Measurements from ENCODE around the gene AKT2. TPM values are rescaled to one million over a fixed set of nuclear protein-coding genes. Genes with fewer than 3 reads are reported as not detected.

The AKT2 gene
- total RNA-seq, 1 donor from 2014 or later, result 136 TPM

- intact Hi-C loops (cut with micrococcal nuclease), result no loop called here
These were observed 29.5 kb downstream of the AKT2 start for GRCh38 chr19:40255619-40256166.

- intact Hi-C loops (cut with micrococcal nuclease), result no loop called here
These were observed 30.3 kb downstream of the AKT2 start for GRCh38 chr19:40254714-40255418.

DNA sequence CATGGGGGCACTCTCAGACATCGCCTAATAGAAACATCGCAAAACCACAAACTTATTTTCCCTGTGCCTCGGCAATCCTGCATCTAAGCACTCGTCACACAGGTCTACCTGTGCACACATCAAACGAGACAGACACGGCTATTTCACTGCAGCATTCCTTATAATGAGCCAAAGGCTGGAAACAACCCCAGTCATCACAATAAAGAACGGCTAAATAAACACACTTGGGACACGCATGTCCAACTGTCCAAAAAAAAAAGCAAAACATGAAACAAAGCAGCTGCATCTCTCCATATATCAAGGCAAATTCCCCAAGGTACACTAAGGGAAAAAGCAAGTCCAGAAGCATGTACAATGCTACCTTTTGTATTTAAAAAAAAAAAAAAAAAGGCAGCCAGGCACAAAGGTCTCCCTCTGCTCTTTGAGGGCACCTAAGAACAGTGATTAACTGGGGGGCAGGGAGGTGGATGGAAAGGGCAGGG lies 31.5 kb downstream of the AKT2 start:
- intact Hi-C loops (cut with micrococcal nuclease), result no loop called here

DNA sequence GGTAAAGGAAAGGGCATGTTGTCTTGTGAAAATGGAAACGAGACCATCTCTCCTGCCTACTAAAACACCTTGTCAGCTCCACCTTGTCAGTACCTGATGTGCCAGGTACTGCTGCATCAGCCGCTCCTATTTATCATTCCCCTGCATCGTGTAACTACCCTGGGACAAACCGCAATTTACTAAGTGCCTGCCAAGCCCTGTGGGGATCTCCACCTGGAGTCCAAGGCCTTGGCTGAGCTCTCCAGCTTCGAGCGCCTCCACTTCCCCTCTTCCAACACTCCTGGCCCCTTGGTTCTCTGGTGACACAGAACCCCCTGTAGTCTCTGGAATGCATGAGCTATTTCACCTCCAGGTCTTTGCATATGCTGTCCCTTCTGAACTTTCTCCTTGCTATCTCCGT lies 32.8 kb downstream of the AKT2 start:
- intact Hi-C loops (cut with micrococcal nuclease), result no loop called here

GRCh38 chr19:40251991-40252390 lies 33.2 kb downstream of the AKT2 start:
- intact Hi-C loops (cut with micrococcal nuclease), result no loop called here

- intact Hi-C loops (cut with micrococcal nuclease), result no loop called here
These were observed 33.9 kb downstream of the AKT2 start for GRCh38 chr19:40251244-40251643.

GRCh38 chr19:40249781-40250180 lies 35.4 kb downstream of the AKT2 start:
- intact Hi-C loops (cut with micrococcal nuclease), result no loop called here

DNA sequence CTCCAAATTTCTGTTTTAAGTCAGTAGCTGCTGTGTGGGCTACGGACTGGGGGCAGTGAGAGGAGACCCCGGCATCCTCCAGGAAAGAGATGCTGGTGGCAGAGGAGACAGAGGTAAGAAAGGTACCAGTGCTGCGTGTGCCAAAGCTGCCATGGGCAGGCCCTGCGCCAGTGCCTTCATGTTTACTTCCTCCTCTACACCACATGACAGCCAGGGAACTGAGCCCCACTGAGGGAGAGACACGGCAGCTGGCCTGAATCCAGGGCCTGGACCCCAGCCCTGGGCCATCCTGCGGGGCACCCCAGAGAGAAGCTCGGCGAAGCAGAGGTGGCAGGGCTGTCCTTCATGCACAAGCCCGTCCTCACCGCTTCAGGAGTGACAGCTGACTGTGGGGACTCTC lies 35.9 kb downstream of the AKT2 start:
- intact Hi-C loops (cut with micrococcal nuclease), result no loop called here

DNA sequence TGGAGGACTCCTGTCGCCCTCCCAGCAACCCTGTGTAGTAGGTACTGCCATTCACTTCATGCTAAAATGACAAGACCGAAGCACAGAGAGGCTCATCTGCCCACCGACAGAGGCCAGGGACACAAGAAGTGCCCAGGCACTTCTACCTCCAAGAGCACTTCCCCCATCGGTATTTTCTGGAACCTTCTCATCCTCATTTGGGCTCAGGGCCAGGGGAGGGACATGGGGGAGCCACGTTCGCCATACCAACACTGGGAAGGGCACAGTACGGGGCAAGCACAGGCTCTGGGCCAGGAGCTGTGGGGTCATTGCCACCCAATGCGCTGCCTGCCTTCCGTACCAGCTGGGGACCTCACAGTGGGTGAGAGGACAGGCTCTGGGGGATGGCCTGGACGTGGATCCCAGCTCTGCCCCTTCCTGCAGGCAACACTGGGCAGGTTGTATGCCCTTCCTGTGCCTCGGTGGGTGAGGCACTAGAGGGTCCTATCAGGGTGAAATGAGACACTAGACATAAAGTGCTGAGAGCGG lies 37.3 kb downstream of the AKT2 start:
- intact Hi-C loops (cut with micrococcal nuclease), result no loop called here

DNA sequence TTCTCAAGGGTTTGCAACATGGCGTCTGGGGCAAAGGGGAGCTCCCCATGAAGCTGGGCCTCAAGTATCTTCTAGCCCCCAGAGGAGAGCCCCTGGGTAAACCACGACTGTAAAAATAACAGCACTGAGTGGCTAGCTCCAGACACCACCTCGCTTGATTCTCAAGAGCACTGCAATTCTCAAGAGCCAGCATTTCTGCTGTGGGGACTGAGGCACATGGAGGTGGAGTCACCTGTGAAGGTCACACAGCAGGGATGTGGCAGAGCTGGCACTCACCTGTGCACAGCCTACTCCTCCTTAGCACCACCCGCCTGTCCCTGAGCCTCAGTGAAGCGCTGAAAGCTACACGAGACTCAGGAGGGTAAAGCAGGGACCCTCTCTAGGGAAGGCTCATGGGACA lies 38.0 kb downstream of the AKT2 start:
- intact Hi-C loops (cut with micrococcal nuclease), result no loop called here

GRCh38 chr19:40246292-40247073 lies 38.7 kb downstream of the AKT2 start:
- intact Hi-C loops (cut with micrococcal nuclease), result no loop called here

GRCh38 chr19:40245506-40246128 lies 39.5 kb downstream of the AKT2 start:
- intact Hi-C loops (cut with micrococcal nuclease), result no loop called here

DNA sequence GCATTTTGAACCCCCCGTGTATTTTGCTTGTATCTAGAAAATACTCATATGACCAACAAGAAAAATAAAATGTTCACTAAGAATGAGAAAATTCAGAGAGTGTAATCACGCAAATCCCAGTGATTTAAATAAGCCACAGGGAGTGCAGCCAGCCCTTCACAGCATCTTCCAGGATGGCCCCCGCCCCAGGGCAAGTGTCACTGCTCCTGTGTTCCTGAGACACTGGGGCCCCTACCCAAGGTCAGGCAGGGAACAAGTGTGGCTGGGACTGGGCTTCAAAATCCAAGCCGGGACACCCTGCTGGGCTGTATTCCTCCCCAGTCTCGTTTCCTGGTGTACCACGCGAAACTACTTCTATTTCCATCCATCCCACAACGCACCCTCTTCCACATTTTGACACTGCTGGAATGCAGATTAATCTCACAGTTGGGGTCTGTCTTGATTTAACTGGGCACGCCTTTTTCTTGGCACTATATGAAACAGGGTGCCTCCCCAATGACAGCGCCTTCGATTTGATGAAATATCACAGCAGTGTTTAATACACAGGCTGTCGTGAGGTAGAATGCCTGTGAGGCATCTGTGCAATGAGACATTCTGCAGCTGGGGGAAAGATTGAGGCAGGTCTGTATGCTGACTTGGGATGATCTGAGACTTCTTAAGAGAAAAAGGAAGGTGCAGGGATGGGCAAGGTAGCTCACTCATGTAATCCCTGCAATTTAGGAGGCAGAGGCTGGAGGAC lies 40.4 kb downstream of the AKT2 start:
- intact Hi-C loops (cut with micrococcal nuclease), result no loop called here

- intact Hi-C loops (cut with micrococcal nuclease), result no loop called here
These were observed 42.0 kb downstream of the AKT2 start for GRCh38 chr19:40243181-40243580.

DNA sequence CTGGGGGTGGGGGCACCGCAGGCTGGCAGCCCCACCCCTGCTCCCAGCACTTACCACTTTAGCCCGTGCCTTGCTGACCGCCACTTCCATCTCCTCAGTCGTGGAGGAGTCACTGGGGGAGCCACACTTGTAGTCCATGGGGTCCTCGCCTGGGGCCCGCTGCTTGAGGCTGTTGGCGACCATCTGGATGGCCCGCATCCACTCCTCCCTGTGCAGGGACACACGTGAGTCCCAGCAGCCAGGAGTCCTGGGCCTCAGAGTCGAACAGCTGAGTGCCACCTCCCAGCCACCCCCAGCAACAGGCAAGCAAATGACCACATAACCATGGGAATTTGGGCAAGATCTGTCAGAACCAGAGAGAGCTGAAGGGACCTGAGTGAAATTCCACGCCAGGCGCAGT lies 42.7 kb downstream of the AKT2 start:
- intact Hi-C loops (cut with micrococcal nuclease), result no loop called here

GRCh38 chr19:40241809-40242384 lies 43.2 kb downstream of the AKT2 start:
- intact Hi-C loops (cut with micrococcal nuclease), result no loop called here

DNA sequence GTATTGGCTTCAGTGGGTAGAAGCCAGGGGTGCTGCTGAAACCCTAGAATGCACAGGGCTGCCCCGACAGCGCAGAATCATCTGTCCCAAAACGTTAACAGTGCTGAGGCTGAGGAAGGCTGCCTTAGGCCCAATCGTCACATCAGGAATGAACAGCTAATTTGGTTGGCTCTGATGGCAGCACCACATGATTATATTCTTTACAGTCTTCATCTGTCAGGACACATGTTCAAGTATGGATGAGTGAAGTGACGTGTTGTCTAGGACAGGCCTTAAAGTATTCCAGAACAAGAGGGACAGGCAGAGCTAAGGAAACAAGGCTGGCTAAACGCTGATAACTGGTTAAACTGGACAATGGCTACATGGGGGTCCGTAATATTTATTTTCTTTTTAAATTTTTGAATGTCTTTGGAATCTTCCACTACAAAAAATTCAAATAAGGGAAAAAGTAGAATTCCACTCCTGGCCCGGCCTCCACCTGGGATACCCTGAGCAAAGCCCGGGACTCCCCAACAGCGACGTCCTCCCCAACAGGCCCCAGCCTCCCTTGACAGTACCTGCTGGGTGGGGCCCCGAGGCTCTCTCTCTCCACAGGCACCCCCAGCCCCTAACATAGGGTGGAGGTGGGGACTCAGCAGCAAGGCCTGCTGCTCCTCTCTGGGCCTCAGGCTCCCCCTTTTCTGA lies 43.9 kb downstream of the AKT2 start:
- intact Hi-C loops (cut with micrococcal nuclease), result no loop called here

DNA sequence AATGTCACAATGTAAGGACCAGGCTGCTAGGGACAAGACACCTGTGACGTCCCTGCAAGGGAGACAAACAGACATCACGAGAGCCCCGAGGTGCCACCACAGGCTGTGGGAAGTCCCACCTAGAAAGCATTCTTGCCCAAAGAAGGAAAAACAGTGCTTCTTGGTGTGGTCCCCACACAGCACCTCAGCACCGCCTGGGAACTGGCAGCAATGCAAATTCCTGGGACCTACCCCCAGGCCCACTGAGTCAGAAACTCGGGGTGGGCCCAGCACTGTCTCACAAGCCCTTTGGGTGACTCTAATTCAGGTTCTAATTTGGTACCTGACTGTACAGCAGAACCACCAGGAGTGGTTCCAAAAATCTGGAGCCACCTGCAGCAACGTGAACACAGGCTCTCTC lies 44.8 kb downstream of the AKT2 start:
- intact Hi-C loops (cut with micrococcal nuclease), result no loop called here

DNA sequence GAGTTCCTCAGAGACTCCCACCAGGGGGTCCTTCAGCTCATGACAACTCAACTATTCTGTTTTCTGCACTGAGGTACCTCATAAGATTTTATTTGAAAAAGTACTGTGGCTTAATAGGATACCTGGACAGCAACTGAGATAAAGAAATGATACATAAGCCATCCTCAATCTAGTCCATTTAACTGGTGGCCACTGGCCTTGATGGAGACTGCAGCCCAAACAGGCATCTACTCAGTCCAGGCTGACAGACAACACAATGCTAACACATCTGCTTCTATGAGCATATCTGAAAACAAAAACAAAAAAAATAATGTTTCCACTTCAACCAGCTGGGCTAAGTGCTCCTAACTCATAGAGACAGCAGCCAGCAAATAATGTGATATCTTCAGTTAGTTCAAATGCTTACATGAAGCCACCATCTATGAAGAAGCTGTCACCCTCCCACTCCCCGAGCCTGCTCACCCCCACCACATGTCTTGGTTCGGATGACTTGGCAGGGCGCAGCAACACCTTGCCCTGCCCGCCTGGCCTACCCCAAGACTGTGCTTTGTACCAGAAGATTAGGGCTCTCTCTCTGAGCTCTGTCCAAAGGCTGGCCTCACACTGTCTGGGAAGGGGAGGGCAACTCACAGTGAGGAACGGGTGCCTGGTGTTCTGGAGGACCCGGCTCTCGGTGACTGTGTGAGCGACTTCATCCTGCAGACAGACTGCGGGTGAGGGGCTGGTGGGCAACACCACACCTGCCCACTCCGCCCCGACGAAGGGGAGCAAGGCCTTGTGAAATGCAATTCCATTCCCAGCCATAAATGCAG lies 45.5 kb downstream of the AKT2 start:
- intact Hi-C loops (cut with micrococcal nuclease), result no loop called here

Measured in T-helper 1 cell treated with Interleukin-12 subunit alpha and Interleukin-12 subunit beta and Interleukin-4 antibody, amounts not matched to agents 30 ng/mL and 1 ng/mL, for 36 hours (primary cell).